ENCODE results near the gene IGSF21. TPM values are rescaled to one million over a fixed set of nuclear protein-coding genes. Genes with fewer than 3 reads are reported as not detected.

The IGSF21 gene
- total and polyA plus RNA-seq, 2 donors (not counting 1 experiment from before 2014, with no cell fraction given): not detected

- no peak for TF ChIP-seq CTCF (IDR thresholded peaks at IDR 0.05)
- TF ChIP-seq EZH2 (IDR thresholded peaks at IDR 0.05; ENCODE audit: borderline replicate concordance, insufficient read depth, low read depth, low read length, poor library complexity, severe bottlenecking): no peak
- Histone ChIP-seq H3K27ac (ENCODE audit: low read length in 2 of 2) (no peak overlapping the region), H3K9ac (ENCODE audit: low read length) (no peak overlapping the region), H3K27me3 (replicated peaks in 1 of 4; ENCODE audit: control extremely low read depth in 1 of 4, control insufficient read depth in 3 of 4, insufficient read depth in 4 of 4, low read length in 3 of 4) (peaks cover 0 to 2% (median 0%) of the 10 kb centered on the region in 4 experiments), H3K4me2 (replicated peaks; ENCODE audit: low read depth, low read length, poor library complexity, severe bottlenecking) (no peak overlapping the region), H4K20me1 (ENCODE audit: control insufficient read depth, insufficient read depth, low read length, poor library complexity, severe bottlenecking) (no peaks in the 10 kb centered on the region), H2AFZ (ENCODE audit: insufficient read depth, low read depth, low read length, poor library complexity, severe bottlenecking) (no peak overlapping the region), H3K79me2 (ENCODE audit: control insufficient read depth, insufficient read depth, low read length) (no peaks in the 10 kb centered on the region), H3K4me3 (ENCODE audit: control extremely low read depth in 1 of 5, extremely low read depth in 1 of 5, insufficient read depth in 1 of 5, low read depth in 2 of 5, low read length in 4 of 5) (no peak overlapping the region), H3K4me1 (ENCODE audit: control insufficient read depth in 2 of 2, insufficient read depth in 2 of 2, low read length in 2 of 2) (no peaks in the 10 kb centered on the region), H3K36me3 (replicated peaks in 1 of 2; ENCODE audit: control extremely low read depth in 1 of 2, control insufficient read depth in 1 of 2, extremely low read depth in 1 of 2, insufficient read depth in 2 of 2, low read length in 1 of 2) (no peaks in the 10 kb centered on the region), H3K9me3 (ENCODE audit: control extremely low read depth in 1 of 3, control insufficient read depth in 2 of 3, insufficient read depth in 1 of 3, low read length in 2 of 3) (peaks cover 0 to 4% (median 0%) of the 10 kb centered on the region in 3 donors)
- intact Hi-C loops (cut with micrococcal nuclease): no loop called here
- Mint-ChIP-seq H3K27me3 (peaks cover 31% of the 10 kb centered on the region), H3K9me3 (ENCODE audit: insufficient read depth) (no peaks in the 10 kb centered on the region), H3K27ac (no peak overlapping the region), H3K4me3 (no peak overlapping the region), H3K4me1 (no peaks in the 10 kb centered on the region)
- ChIA-PET CTCF (no interaction called here), POLR2A (no interaction called here)
- WGBS (ENCODE audit: insufficient coverage): 68% methylated on average over 3 of the region's 3 CpGs
- ATAC-seq (ENCODE audit: low read depth) (no peak), DNase-seq (no peak)
Measured at GRCh38 chr1:18123467-18123992, 15.9 kb downstream of the IGSF21 start.

- WGBS (ENCODE audit: insufficient coverage): 96% methylated on average over 2 of the region's 4 CpGs
- H3K27me3 Mint-ChIP-seq: peaks cover 23% of the 10 kb centered on the region
- Histone ChIP-seq H3K9me3 (ENCODE audit: control extremely low read depth in 1 of 3, control insufficient read depth in 2 of 3, insufficient read depth in 1 of 3, low read length in 2 of 3) (peaks cover 0 to 4% (median 0%) of the 10 kb centered on the region in 3 donors), H2AFZ (ENCODE audit: insufficient read depth, low read depth, low read length, poor library complexity, severe bottlenecking) (no peak overlapping the region), H3K27ac (ENCODE audit: low read length in 2 of 2) (no peak overlapping the region), H4K20me1 (ENCODE audit: control insufficient read depth, insufficient read depth, low read length, poor library complexity, severe bottlenecking) (no peaks in the 10 kb centered on the region), H3K9ac (ENCODE audit: low read length) (no peak overlapping the region), H3K79me2 (ENCODE audit: control insufficient read depth, insufficient read depth, low read length) (no peaks in the 10 kb centered on the region), H3K36me3 (replicated peaks in 1 of 2; ENCODE audit: control extremely low read depth in 1 of 2, control insufficient read depth in 1 of 2, extremely low read depth in 1 of 2, insufficient read depth in 2 of 2, low read length in 1 of 2) (no peaks in the 10 kb centered on the region), H3K4me2 (replicated peaks; ENCODE audit: low read depth, low read length, poor library complexity, severe bottlenecking) (no peak overlapping the region), H3K27me3 (replicated peaks in 1 of 4; ENCODE audit: control extremely low read depth in 1 of 4, control insufficient read depth in 3 of 4, insufficient read depth in 4 of 4, low read length in 3 of 4) (peaks cover 0 to 2% (median 0%) of the 10 kb centered on the region in 4 experiments), H3K4me1 (ENCODE audit: control insufficient read depth in 2 of 2, insufficient read depth in 2 of 2, low read length in 2 of 2) (no peaks in the 10 kb centered on the region), H3K4me3 (ENCODE audit: control extremely low read depth in 1 of 5, extremely low read depth in 1 of 5, insufficient read depth in 1 of 5, low read depth in 2 of 5, low read length in 4 of 5) (no peak overlapping the region)
- ChIA-PET CTCF (no interaction called here), POLR2A (no interaction called here)
- intact Hi-C loops (cut with micrococcal nuclease): no loop called here
- no peak overlapping the region for H3K4me3 Mint-ChIP-seq
- H3K9me3 Mint-ChIP-seq (ENCODE audit: insufficient read depth): no peaks in the 10 kb centered on the region
- no peak overlapping the region for H3K27ac Mint-ChIP-seq
- no peak for ATAC-seq (ENCODE audit: low read depth)
- DNase-seq: no peak
- no peaks in the 10 kb centered on the region for H3K4me1 Mint-ChIP-seq
- TF ChIP-seq CTCF (IDR thresholded peaks at IDR 0.05) (no peak), EZH2 (IDR thresholded peaks at IDR 0.05; ENCODE audit: borderline replicate concordance, insufficient read depth, low read depth, low read length, poor library complexity, severe bottlenecking) (no peak)
Measured at GRCh38 chr1:18124977-18125376, 17.4 kb downstream of the IGSF21 start.
